ENCODE data around the gene PCYT2.

The PCYT2 gene

DNA sequence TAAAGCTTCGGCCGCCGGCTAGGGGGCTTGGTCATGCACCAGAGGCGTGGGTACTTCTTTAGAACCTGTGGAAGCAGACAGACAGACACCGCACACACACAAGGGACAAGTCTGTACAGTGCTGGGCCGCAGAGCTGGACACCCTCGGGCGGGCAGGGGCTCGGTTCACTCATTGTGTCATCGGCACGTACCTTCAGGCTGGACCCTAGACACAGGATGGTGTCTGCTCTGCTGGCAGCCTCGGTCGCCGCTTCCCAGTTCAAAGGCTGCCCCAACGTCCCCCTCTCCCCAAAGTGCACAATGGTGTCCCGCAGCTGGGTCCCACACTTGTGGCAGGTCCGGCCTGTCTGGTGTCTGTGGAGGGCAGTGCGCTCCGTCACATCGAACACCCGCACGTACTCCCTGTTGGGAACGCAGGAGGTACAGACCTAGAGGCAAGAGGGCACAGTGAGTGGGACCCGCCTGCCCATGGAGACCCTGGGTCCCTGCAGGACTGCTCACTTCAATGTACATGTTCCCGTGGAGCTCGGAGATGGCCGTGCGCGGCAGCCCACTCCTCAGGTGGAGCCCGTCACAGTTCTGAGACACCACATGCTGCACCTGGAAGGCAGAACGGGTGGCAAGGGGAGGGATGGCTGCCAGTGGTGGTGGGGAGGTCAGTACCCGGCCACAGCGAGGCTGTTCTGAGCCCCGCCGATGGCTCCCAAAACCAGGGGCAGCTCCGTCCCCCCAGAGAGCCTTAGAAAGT is 3.1 kb upstream of the PCYT2 start:
- no peak for DNase-seq (ENCODE audit: low read depth in 2 of 2)

- no peak for DNase-seq (ENCODE audit: low read depth in 2 of 2)
These were observed 2.3 kb upstream of the PCYT2 start for GRCh38 chr17:81913394-81914102.

DNA sequence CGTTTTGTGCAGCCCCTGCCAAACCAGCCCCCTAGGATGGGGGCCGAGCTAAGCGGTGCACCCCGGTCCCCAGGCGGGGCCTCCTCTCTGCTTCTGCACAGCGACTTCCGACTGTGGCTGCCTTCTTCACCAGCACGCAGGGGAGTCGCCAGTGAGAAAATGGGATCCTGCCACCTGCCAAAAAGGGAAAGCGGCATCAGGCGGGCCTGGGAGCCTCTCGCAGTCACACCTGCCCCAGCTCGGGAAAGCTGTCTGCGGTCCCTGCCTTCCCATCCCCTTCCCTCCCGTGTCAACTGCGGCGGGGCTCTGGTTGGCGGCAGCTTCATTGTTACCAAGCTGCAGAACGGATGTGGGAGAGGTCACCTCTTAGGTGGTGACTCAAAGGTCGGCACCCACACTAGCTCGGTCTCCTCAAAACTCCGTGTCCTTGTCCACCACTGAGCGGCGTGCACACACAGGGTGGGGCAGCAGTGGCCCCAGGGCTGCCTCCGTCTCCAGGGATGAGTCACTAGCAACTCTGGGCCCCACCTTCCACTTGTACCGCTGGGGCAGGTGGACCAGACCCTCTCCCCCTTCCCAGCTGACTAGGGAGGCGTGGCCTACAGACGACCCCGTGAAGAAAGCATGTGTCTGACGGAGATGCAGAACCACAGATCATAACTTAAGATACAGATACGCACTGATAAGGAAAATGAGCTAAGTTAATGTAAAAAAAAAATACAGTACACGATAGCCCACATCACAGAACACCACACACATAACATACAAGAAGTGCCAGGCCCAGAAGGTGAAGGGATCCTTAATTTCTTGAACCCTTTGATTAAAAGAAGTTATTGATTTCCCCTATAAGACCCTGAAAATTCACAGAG is 1.5 kb upstream of the PCYT2 start:
- no peak for DNase-seq (ENCODE audit: low read depth in 2 of 2)

DNA sequence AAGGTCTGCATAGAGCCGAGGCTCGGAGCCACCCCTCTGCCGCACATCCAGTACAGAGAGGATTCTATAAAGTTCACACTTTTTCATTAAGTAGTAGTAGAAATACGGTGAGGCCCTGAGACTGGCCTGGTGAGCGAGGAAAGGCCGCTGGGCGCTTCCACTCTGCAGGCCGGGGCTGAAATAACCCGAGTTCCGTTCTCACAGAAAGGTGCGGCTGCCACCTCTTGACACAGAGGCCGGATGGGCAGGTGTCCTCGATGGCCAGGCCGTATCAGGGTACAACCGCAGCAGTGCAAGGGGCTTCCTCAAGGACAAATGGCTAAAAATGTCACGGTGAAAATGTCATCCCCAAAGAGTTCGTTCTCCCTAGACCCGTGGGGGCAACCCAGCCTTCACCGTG is 770 bp upstream of the PCYT2 start:
- DNase-seq (ENCODE audit: low read depth in 2 of 2), result no peak

DNA sequence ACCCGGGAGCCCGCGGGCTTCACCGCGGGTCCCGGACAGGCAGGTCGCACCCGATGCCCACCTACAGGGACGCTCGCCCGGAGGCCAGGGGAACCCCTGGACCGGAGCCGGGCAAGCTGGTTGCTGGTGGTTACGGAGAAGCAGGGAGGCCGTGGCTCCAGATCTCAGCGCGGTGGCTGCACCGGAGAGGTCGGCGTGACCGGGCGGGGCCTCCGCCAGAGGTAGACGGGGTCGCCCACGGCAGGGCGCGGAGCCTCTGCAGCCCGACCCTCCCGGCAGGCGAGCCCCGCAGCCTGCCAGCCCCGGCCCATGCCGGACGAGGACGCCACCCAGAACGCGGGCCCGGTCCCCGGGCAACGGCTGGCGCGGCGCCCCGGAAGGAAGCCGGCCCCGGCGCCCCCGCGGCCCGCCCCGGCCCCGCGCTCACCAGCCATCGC is 341 bp downstream of the PCYT2 start:
- DNase-seq (ENCODE audit: low read depth in 2 of 2), result no peak

DNA sequence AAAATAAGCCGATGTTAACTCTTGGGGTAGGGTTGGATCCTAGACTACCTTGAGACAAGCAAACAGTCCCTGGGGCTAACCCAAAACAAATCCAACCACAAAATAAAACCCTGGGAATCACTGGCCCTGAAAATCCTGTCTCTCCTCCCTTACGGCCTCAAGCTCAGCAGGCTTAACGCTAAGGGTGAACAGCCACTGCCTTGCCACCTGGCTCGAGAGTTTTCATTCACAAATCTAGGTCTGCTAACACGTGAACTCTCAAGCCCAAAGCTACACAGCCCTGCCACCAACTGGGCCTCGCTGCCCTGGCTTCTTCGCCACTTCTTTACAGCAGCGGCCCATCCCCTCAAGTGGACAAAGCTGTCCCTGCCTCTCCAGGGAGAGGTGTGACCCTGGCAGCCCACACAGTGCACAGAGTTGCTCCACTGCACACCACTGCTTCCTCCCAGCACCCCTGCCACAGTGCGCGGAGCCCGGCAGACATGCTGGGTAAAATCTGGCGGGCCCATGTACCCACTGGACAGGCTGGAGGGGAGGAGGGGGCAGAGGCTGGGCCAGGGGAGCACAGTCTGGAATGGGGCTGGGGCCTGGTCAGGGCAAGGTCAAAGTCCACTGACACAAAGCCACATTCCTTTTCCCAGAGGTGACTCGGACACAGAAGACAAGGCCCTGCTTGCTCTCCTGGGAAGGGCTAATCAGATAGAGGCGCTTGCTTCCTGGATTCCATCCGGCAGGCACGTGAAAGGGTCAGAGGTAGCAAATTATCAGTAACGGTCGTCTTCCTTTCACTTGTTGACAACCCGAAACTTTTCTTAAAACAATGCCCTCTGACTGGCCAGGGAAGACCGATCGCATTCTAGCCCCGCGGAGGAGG is 996 bp downstream of the PCYT2 start:
- no peak for DNase-seq (ENCODE audit: low read depth in 2 of 2)

GRCh38 chr17:81909231-81909630 is 2.0 kb downstream of the PCYT2 start:
- DNase-seq (ENCODE audit: low read depth in 2 of 2), result no peak

- DNase-seq (ENCODE audit: low read depth in 2 of 2), result no peak
These were observed 2.4 kb downstream of the PCYT2 start for GRCh38 chr17:81908793-81909192.

- no peak for DNase-seq (ENCODE audit: low read depth in 2 of 2)
These were observed 3.7 kb downstream of the PCYT2 start for GRCh38 chr17:81907219-81908145.

GRCh38 chr17:81906476-81907218 is 4.6 kb downstream of the PCYT2 start:
- no peak for DNase-seq (ENCODE audit: low read depth in 2 of 2)

DNA sequence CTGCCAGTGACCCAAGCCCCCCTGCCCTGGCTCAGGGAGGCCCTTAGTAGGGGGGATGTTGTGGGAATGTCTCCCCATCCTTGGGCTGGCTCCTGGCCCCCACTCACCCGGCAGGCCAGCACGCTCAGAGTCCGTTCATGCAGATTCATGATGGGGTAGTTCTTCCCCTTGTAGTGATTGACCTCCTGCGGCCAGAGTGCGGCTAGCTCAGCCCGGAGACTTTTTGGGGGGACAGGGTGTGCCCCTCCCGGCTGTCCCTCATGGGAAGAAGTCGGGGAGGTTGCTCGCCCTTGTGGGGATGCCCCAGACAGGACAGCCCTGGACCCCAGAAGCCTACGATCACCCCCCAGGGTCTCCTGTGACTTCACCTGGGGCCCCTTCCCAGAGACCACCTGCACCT is 5.2 kb downstream of the PCYT2 start:
- DNase-seq (ENCODE audit: low read depth in 2 of 2), result no peak

GRCh38 chr17:81905424-81905875 is 5.7 kb downstream of the PCYT2 start:
- DNase-seq (ENCODE audit: low read depth in 2 of 2), result no peak

GRCh38 chr17:81904600-81905423 is 6.4 kb downstream of the PCYT2 start:
- no peak for DNase-seq (ENCODE audit: low read depth in 2 of 2)

GRCh38 chr17:81903896-81904599 is 7.2 kb downstream of the PCYT2 start:
- DNase-seq (ENCODE audit: low read depth in 2 of 2), result no peak

- DNase-seq (ENCODE audit: low read depth in 2 of 2), result no peak
These were observed 7.8 kb downstream of the PCYT2 start for GRCh38 chr17:81903415-81903831.

- DNase-seq (ENCODE audit: low read depth in 2 of 2), result no peak
These were observed 8.4 kb downstream of the PCYT2 start for GRCh38 chr17:81902653-81903414.

GRCh38 chr17:81902023-81902652 is 9.1 kb downstream of the PCYT2 start, which contains the start of gene NPB:
Gene NPB, plus strand, starts transcription at chr17:81902238. Its CDS starts 40 bp downstream, at chr17:81902278.
- DNase-seq (ENCODE audit: low read depth in 2 of 2), result no peak

Measured in stimulated activated CD4-positive, alpha-beta T cell treated with anti-CD3 and anti-CD28 coated beads, Interleukin-1b, Interleukin-23, amount 100 ng/mL, for 1 hour (primary cell).